ENCODE measurements around the gene RAMP3.

The RAMP3 gene

GRCh38 chr7:45225311-45225947, 67.8 kb downstream of the RAMP3 start:
- no peaks in the 10 kb centered on the region for H3K4me1 ChIP-seq (ENCODE audit: control insufficient read depth, insufficient read depth, low read length)
- H3K4me3 ChIP-seq (ENCODE audit: low read depth, low read length): no peak overlapping the region
- H3K27me3 ChIP-seq (ENCODE audit: control insufficient read depth, insufficient read depth, low read length): no peaks in the 10 kb centered on the region
- no peak overlapping the region for H3K9ac ChIP-seq (ENCODE audit: low read depth, low read length)
- H3K27ac ChIP-seq (ENCODE audit: low read depth, low read length): no peak overlapping the region
- no peaks in the 10 kb centered on the region for H3K36me3 ChIP-seq (ENCODE audit: control insufficient read depth, insufficient read depth, low read length)
- no peaks in the 10 kb centered on the region for H3K9me3 ChIP-seq (ENCODE audit: control insufficient read depth, insufficient read depth, low read length)

GRCh38 chr7:45225948-45226335, 68.4 kb downstream of the RAMP3 start:
- H3K4me3 ChIP-seq (ENCODE audit: low read depth, low read length): no peak overlapping the region
- no peaks in the 10 kb centered on the region for H3K36me3 ChIP-seq (ENCODE audit: control insufficient read depth, insufficient read depth, low read length)
- H3K27me3 ChIP-seq (ENCODE audit: control insufficient read depth, insufficient read depth, low read length): no peaks in the 10 kb centered on the region
- H3K4me1 ChIP-seq (ENCODE audit: control insufficient read depth, insufficient read depth, low read length): no peaks in the 10 kb centered on the region
- no peaks in the 10 kb centered on the region for H3K9me3 ChIP-seq (ENCODE audit: control insufficient read depth, insufficient read depth, low read length)
- H3K27ac ChIP-seq (ENCODE audit: low read depth, low read length): no peak overlapping the region
- H3K9ac ChIP-seq (ENCODE audit: low read depth, low read length): no peak overlapping the region

- no peaks in the 10 kb centered on the region for H3K27me3 ChIP-seq (ENCODE audit: control insufficient read depth, insufficient read depth, low read length)
- H3K36me3 ChIP-seq (ENCODE audit: control insufficient read depth, insufficient read depth, low read length): no peaks in the 10 kb centered on the region
- H3K27ac ChIP-seq (ENCODE audit: low read depth, low read length): no peak overlapping the region
- H3K4me1 ChIP-seq (ENCODE audit: control insufficient read depth, insufficient read depth, low read length): no peaks in the 10 kb centered on the region
- H3K9ac ChIP-seq (ENCODE audit: low read depth, low read length): no peak overlapping the region
- no peak overlapping the region for H3K4me3 ChIP-seq (ENCODE audit: low read depth, low read length)
- no peaks in the 10 kb centered on the region for H3K9me3 ChIP-seq (ENCODE audit: control insufficient read depth, insufficient read depth, low read length)
Measured at GRCh38 chr7:45229156-45229920, 71.7 kb downstream of the RAMP3 start.

- H3K27ac ChIP-seq (ENCODE audit: low read depth, low read length): no peak overlapping the region
- no peak overlapping the region for H3K4me3 ChIP-seq (ENCODE audit: low read depth, low read length)
- H3K27me3 ChIP-seq (ENCODE audit: control insufficient read depth, insufficient read depth, low read length): no peaks in the 10 kb centered on the region
- H3K4me1 ChIP-seq (ENCODE audit: control insufficient read depth, insufficient read depth, low read length): no peaks in the 10 kb centered on the region
- no peak overlapping the region for H3K9ac ChIP-seq (ENCODE audit: low read depth, low read length)
- H3K9me3 ChIP-seq (ENCODE audit: control insufficient read depth, insufficient read depth, low read length): no peaks in the 10 kb centered on the region
- no peaks in the 10 kb centered on the region for H3K36me3 ChIP-seq (ENCODE audit: control insufficient read depth, insufficient read depth, low read length)
Measured at GRCh38 chr7:45230083-45230482, 72.5 kb downstream of the RAMP3 start.

- Histone ChIP-seq H3K36me3 (ENCODE audit: control insufficient read depth, insufficient read depth, low read length) (no peaks in the 10 kb centered on the region), H3K4me3 (ENCODE audit: low read depth, low read length) (no peak overlapping the region), H3K27me3 (ENCODE audit: control insufficient read depth, insufficient read depth, low read length) (no peaks in the 10 kb centered on the region), H3K9ac (ENCODE audit: low read depth, low read length) (no peak overlapping the region), H3K4me1 (ENCODE audit: control insufficient read depth, insufficient read depth, low read length) (no peaks in the 10 kb centered on the region), H3K9me3 (ENCODE audit: control insufficient read depth, insufficient read depth, low read length) (no peaks in the 10 kb centered on the region), H3K27ac (ENCODE audit: low read depth, low read length) (no peak overlapping the region)
Measured at GRCh38 chr7:45230611-45231165, 73.1 kb downstream of the RAMP3 start.

- Histone ChIP-seq H3K27me3 (ENCODE audit: control insufficient read depth, insufficient read depth, low read length) (no peaks in the 10 kb centered on the region), H3K4me3 (ENCODE audit: low read depth, low read length) (no peak overlapping the region), H3K27ac (ENCODE audit: low read depth, low read length) (no peak overlapping the region), H3K9me3 (ENCODE audit: control insufficient read depth, insufficient read depth, low read length) (no peaks in the 10 kb centered on the region), H3K9ac (ENCODE audit: low read depth, low read length) (no peak overlapping the region), H3K36me3 (ENCODE audit: control insufficient read depth, insufficient read depth, low read length) (no peaks in the 10 kb centered on the region), H3K4me1 (ENCODE audit: control insufficient read depth, insufficient read depth, low read length) (no peaks in the 10 kb centered on the region)
Measured at GRCh38 chr7:45233249-45233775, 75.7 kb downstream of the RAMP3 start.
